Muscle of back (tissue), 11 donors: Measurements from ENCODE around the gene SUMO2. TPM values are rescaled to one million over a fixed set of nuclear protein-coding genes. Genes with fewer than 3 reads are reported as not detected.
A peak's percentile ranks its signal among the peaks of the same experiment; 100 is the strongest.

Source experiments
- DNase-seq, 3 donors: peaks; one replicate each; pipeline versions ENCODE4 v3.0.0 to v3.0.0-alpha.2; 2013
- polyA plus RNA-seq, 10 donors: library from polyadenylated mRNA; unstranded; fragments of 120-200 nt; gene quantifications; one replicate each; pipeline ENCODE4 v1.2.1, GENCODE V29; 2013; ENCODE audit not compliant: insufficient read length in 10 of 10

SUMO2 gene
- polyA plus RNA-seq, 10 donors = 324 to 484 (median 381) TPM

DNA sequence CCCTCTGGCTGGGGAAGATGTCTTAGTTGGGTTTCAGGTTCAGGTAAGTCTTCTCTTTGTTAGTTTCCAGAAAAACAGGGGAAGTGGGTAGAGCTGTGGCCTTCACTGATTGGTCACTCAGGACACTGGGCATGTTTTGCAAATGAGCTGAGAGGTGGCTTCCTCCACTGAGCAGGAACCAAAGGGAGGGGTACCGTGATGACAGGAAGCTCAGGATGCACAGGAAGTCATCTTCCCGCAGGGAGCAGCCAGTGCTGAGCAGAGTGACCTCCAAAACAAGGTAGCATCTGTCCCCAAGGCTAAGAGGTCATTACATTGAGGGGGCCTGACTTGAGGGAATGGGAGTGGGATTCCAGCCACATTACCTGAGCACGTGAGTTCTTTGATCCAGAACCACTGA, 56.8 kb downstream of the SUMO2 start:
- no peak for DNase-seq

DNA sequence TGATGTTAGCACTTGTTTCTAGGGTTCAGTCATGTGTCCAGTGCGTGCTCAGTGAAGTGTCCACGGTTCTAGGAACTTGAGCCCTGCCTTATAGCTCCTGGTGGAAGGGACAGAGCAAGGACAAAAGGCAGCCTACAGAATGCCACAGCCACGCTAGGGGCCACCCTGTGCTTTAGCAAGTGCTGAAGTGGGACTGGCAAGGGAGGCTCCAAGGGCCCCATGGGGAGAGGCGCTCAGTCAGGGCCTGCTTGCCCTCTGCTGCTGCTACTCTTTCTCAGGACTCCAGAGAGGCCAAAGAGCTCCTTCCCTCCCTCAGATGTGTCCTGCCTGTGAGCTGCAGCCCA, 58.0 kb downstream of the SUMO2 start:
- DNase-seq = no peak

DNA sequence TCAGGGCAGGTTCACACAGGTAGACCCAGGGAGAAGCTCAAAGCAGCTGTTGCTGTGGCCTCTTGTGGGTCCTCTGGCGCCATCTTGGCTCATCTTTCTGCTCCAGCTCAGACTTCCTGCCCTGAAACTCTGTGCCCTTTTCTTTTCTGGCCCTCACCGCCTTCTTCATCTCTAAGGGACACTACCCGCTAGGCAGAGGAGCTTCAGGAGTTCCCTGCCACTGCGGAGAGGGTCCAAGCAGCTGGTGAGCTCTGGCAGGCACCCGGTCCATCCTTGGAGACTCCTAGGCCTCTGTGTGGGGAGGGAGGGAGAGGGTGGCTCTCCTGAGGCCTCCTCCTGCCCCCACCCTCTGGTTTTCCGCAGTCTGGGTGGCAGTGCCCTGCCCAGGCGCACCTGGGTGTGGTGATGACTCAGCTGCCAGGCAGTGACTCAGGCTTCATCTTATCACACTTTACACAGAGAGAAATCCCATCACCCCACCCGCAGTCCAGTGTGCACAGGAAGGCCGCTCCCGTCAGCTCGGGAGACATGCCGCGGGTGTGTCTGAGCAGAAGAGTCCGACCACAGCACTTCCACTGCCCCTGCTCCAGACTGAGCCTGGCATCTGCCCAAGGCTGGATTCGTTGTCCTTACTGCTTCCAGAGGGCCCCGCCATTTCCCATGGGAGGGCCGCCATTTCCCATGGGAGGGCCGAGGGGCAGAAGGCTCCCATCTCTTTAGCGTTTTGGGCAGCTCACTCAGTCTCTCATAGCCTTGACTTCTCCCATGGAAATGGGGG, 58.5 kb downstream of the SUMO2 start:
- no peak for DNase-seq

DNA sequence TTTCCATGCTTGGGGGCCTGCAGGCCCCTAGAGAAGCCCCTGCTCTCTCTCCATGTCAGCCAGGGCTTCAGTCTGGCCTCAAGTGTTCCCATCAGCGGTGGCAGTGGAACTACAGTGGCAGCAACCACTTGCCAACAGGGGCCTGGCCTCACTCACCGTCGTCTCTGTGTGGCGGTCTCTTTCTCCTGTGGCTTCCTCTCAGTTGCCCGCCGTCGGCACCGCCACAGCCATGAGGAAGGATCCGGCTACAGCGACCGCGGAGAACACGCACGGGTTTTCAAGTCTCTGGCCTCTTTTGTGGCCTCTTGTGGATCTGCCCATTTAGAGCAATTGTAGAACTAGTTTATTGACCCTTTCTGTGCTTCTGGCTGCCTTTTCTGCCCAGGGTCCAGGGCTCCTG, 64.5 kb downstream of the SUMO2 start:
- DNase-seq = no peak

DNA sequence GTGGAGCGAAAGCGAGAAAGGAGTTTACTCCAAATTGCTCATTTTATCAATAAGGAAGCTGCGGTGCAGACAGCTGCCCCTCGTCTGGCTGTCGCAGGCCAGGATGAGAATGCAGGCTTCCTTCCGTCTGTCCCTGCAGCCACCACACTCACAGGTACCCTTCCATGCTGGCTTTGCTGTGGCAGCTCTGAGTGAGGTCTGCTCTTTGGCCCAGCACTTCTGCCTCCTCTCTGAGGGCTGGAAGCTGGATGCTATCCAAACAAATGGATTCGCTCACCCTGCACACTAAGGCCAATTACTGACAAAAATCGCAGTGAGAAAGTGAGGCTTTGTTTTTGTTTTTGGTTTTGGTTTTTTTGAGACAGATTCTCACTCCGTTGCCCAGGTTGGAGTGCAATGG, 66.0 kb downstream of the SUMO2 start:
- peak in 1 of 3 donors; percentile 44 for DNase-seq

Other genes with a start within 250 kb of the SUMO2 start
- not detected for gene OTOP3, start 247.1 kb downstream of the SUMO2 start, polyA plus RNA-seq
- 1 to 10 TPM; 4.6 to 7.6 (median 5.9) TPM for gene HID1, start 210.2 kb downstream of the SUMO2 start, polyA plus RNA-seq
- 10 to 100 TPM in 2 of 10 donors, 1 to 10 TPM in 8; 5.7 to 10.8 (median 8.0) TPM for gene CDR2L, start 195.3 kb downstream of the SUMO2 start, polyA plus RNA-seq
- 10 to 100 TPM; 18.8 to 24.7 (median 21.6) TPM for gene MRPL58, start 170.3 kb downstream of the SUMO2 start, polyA plus RNA-seq
- 100 to 1,000 TPM; 236 to 279 (median 251) TPM for gene ATP5PD, start 136.0 kb downstream of the SUMO2 start, polyA plus RNA-seq
- 10 to 100 TPM; 20.1 to 24.2 (median 21.4) TPM for gene KCTD2, start 135.7 kb downstream of the SUMO2 start, polyA plus RNA-seq
- gene SLC16A5, start 95.0 kb downstream of the SUMO2 start, polyA plus RNA-seq = 10 to 100 TPM in 1 of 10 donors, 1 to 10 TPM in 9; 5.3 to 12.2 (median 7.6) TPM
- 1 to 10 TPM; 4.6 to 7.8 (median 6.6) TPM for gene ARMC7, start 73.0 kb downstream of the SUMO2 start, polyA plus RNA-seq
- 10 to 100 TPM; 30.3 to 42.9 (median 38.6) TPM for gene NT5C, start 51.2 kb downstream of the SUMO2 start, polyA plus RNA-seq
- 100 to 1,000 TPM; 146 to 366 (median 269) TPM for gene JPT1, start 28.4 kb downstream of the SUMO2 start, polyA plus RNA-seq
- gene NUP85, start 22.7 kb upstream of the SUMO2 start, polyA plus RNA-seq = 10 to 100 TPM; 32.9 to 62.6 (median 42.9) TPM
- 10 to 100 TPM; 23.2 to 39.6 (median 32.0) TPM for gene GGA3, start 78.6 kb upstream of the SUMO2 start, polyA plus RNA-seq
- 10 to 100 TPM; 54.4 to 65.8 (median 59.8) TPM for gene MRPS7, start 78.9 kb upstream of the SUMO2 start, polyA plus RNA-seq
- gene MIF4GD, start 88.3 kb upstream of the SUMO2 start, polyA plus RNA-seq = 10 to 100 TPM; 11.0 to 15.0 (median 13.1) TPM
- gene SLC25A19, start 106.5 kb upstream of the SUMO2 start, polyA plus RNA-seq = 1 to 10 TPM; 4.2 to 8.3 (median 6.1) TPM
- 100 to 1,000 TPM; 130 to 193 (median 151) TPM for gene GRB2, start 222.7 kb upstream of the SUMO2 start, polyA plus RNA-seq